ENCODE data around the gene GRIK4. TPM values are rescaled to one million over a fixed set of nuclear protein-coding genes. Genes with fewer than 3 reads are reported as not detected.

The GRIK4 gene
- total and polyA plus RNA-seq, 2 of the 4 experiments (the other 2 are of a cell fraction) = 0.18 to 0.38 TPM

DNA sequence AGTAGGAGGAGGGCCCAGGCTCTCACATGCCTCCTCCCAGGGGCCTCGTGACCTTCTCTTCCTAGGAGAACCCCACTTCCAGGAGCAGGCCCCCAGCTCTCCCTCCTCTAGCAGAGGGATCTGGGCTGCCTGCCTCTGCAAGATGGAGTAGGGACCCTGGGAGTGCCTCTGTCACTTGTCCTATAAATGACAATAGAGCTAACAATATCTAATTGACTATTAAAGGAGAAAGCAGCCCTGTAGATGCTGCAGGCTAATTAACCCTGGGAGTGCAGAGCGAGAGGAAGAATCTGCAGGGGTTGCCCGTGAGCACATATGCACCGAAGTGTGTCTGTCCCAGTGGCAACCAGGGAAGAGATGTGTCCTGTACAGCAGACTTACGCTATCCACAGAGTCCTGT lies 184.4 kb downstream of the GRIK4 start:
- Histone ChIP-seq H2BK5ac (ENCODE audit: low read depth, low read length, poor library complexity, severe bottlenecking) (no peak overlapping the region), H3K9me1 (ENCODE audit: insufficient read depth, low read length) (no peaks in the 10 kb centered on the region), H3K4me3 (ENCODE audit: insufficient read depth, low read depth, low read length) (no peak overlapping the region), H4K8ac (ENCODE audit: low read depth in 2 of 2, low read length in 2 of 2) (no peak overlapping the region), H3K23ac (ENCODE audit: low read depth, low read length) (no peak overlapping the region), H3K9me3 (ENCODE audit: control insufficient read depth, insufficient read depth, low read length) (no peaks in the 10 kb centered on the region), H3K79me1 (ENCODE audit: low read depth in 1 of 2, low read length in 2 of 2) (no peaks in the 10 kb centered on the region), H3K4ac (ENCODE audit: low read depth, low read length) (no peak overlapping the region), H4K20me1 (ENCODE audit: insufficient read depth, low read length) (no peaks in the 10 kb centered on the region), H4K5ac (ENCODE audit: low read depth, low read length) (no peak overlapping the region), H2AK9ac (replicated peaks; ENCODE audit: low read depth, low read length, poor library complexity) (no peak overlapping the region), H2AFZ (replicated peaks; ENCODE audit: low read length, poor library complexity) (no peak overlapping the region), H4K91ac (ENCODE audit: insufficient read depth, low read depth, low read length) (no peak overlapping the region), H3K9ac (ENCODE audit: low read depth, low read length) (no peak overlapping the region), H3K27me3 (ENCODE audit: control insufficient read depth, insufficient read depth, low read length) (peaks cover 20% of the 10 kb centered on the region), H3K27ac (ENCODE audit: insufficient read depth, low read length) (no peak overlapping the region), H2AK5ac (ENCODE audit: low read depth, low read length) (no peak overlapping the region), H3K18ac (ENCODE audit: low read depth, low read length) (no peak overlapping the region), H2BK15ac (ENCODE audit: low read depth, low read length) (no peak overlapping the region), H3K14ac (replicated peaks; ENCODE audit: low read depth, low read length) (no peak overlapping the region), H2BK20ac (ENCODE audit: low read depth, low read length) (no peak overlapping the region), H2BK120ac (ENCODE audit: low read depth, low read length) (no peak overlapping the region), H3K56ac (ENCODE audit: extremely low read depth, insufficient read depth, low read length) (no peak overlapping the region), H3K36me3 (ENCODE audit: control insufficient read depth, insufficient read depth, low read length) (no peaks in the 10 kb centered on the region), H3K4me1 (ENCODE audit: control insufficient read depth, insufficient read depth, low read length) (no peaks in the 10 kb centered on the region), H3K4me2 (ENCODE audit: low read depth, low read length) (no peak overlapping the region)
- POLR2A ChIA-PET (ENCODE audit: unreplicated experiment) = no interaction called here
- dilution Hi-C loops (cut with HindIII; ENCODE audit: low sequenced_read_pairs, unreplicated experiment) = no loop called here
- intact Hi-C loops (cut with micrococcal nuclease) = no loop called here
- TF ChIP-seq POLR2A (IDR thresholded peaks at IDR 0.05; ENCODE audit: low read depth, low read length) (no peak), NFE2L2 (IDR thresholded peaks at IDR 0.05; ENCODE audit: low read depth, low read length) (no peak), CHD1 (IDR thresholded peaks at IDR 0.05; ENCODE audit: low read depth, low read length) (no peak), MAZ (IDR thresholded peaks at IDR 0.05; ENCODE audit: borderline replicate concordance, low read depth, low read length) (no peak), USF2 (IDR thresholded peaks at IDR 0.05; ENCODE audit: low read depth, low read length) (no peak), MAFK (IDR thresholded peaks at IDR 0.05; ENCODE audit: low read depth, low read length) (no peak)
- no peak for DNase-seq
- WGBS, 2 experiments (ENCODE audit: extremely low coverage in 2 of 2, insufficient read length in 1 of 2) = no CpG with 5 or more reads among the region's 5 CpGs
- CTCF ChIA-PET = interaction anchor here (2.2 kb wide), 1 partner anchor 11 kb away, joined by 12 read pairs; no protein-coding TSS in a partner anchor
- no TSS peak for BruUV-seq (replicated peaks)
- in situ Hi-C loops (cut with MboI; ENCODE audit: low sequenced_read_pairs) = loop anchor here (25.0 kb wide), 1 partner anchor 384 kb away; no protein-coding TSS in a partner anchor
- ATAC-seq (ENCODE audit: low read depth) = no peak
